ENCODE data around the gene ROR2. TPM values are rescaled to one million over a fixed set of nuclear protein-coding genes. Genes with fewer than 3 reads are reported as not detected.

ROR2 gene
- total RNA-seq, 2 experiments from 2014 or later, result not detected

- H3K4me3 Mint-ChIP-seq, result no peak overlapping the region
- POLR2A ChIA-PET, result no interaction called here
Measured at GRCh38 chr9:91723420-91724067, 226.5 kb downstream of the ROR2 start.

GRCh38 chr9:91720751-91721705 is 229.0 kb downstream of the ROR2 start:
- Mint-ChIP-seq H3K27me3 (peaks cover 63% of the 10 kb centered on the region), H3K4me1 (ENCODE audit: low read depth) (no peaks in the 10 kb centered on the region), H3K27ac (no peak overlapping the region), H3K9me3 (peaks cover 5% of the 10 kb centered on the region), H3K4me3 (no peak overlapping the region), H3K36me3 (ENCODE audit: low read depth) (no peaks in the 10 kb centered on the region)
- H3K9me3 ChIP-seq (ENCODE audit: control insufficient read depth in 1 of 2, insufficient read depth in 1 of 2, low read length in 2 of 2), result peaks cover 6 to 7% of the 10 kb centered on the region in 2 experiments
- H3K4me3 ChIP-seq (ENCODE audit: low read length), result no peak overlapping the region
- CTCF ChIA-PET, result no interaction called here
- ATAC-seq (ENCODE audit: poor library complexity) (no peak), DNase-seq (no peak)
- POLR2A ChIA-PET, result no interaction called here
- no peak overlapping the region for H3K27ac ChIP-seq (ENCODE audit: low read depth in 1 of 2, low read length in 2 of 2)
- no peaks in the 10 kb centered on the region for H3K4me1 ChIP-seq (ENCODE audit: insufficient read depth, low read length)
- no peak for TF ChIP-seq CTCF (IDR thresholded peaks at IDR 0.05)
- intact Hi-C loops (cut with DNase I, micrococcal nuclease), result no loop called here
- H3K36me3 ChIP-seq (ENCODE audit: insufficient read depth, low read length), result no peaks in the 10 kb centered on the region
- peaks cover 13 to 18% of the 10 kb centered on the region in 2 experiments for H3K27me3 ChIP-seq (ENCODE audit: control insufficient read depth in 1 of 2, insufficient read depth in 2 of 2, low read length in 2 of 2)

More at GRCh38 chr9:91723420-91724067, 226.5 kb downstream of the ROR2 start:
- H3K36me3 Mint-ChIP-seq (ENCODE audit: low read depth), result no peaks in the 10 kb centered on the region
- no peaks in the 10 kb centered on the region for H3K9me3 Mint-ChIP-seq
- Histone ChIP-seq H3K4me3 (ENCODE audit: low read length) (no peak overlapping the region), H3K9me3 (ENCODE audit: control insufficient read depth in 1 of 2, insufficient read depth in 1 of 2, low read length in 2 of 2) (no peaks in the 10 kb centered on the region), H3K27ac (ENCODE audit: low read depth in 1 of 2, low read length in 2 of 2) (no peak overlapping the region), H3K27me3 (ENCODE audit: control insufficient read depth in 1 of 2, insufficient read depth in 2 of 2, low read length in 2 of 2) (peaks cover 9 to 14% of the 10 kb centered on the region in 2 experiments), H3K4me1 (ENCODE audit: insufficient read depth, low read length) (no peaks in the 10 kb centered on the region), H3K36me3 (ENCODE audit: insufficient read depth, low read length) (no peaks in the 10 kb centered on the region)
- peaks cover 41% of the 10 kb centered on the region for H3K27me3 Mint-ChIP-seq
- CTCF ChIA-PET, result no interaction called here
- H3K4me1 Mint-ChIP-seq (ENCODE audit: low read depth), result no peaks in the 10 kb centered on the region
- intact Hi-C loops (cut with DNase I, micrococcal nuclease), result no loop called here
- ATAC-seq (ENCODE audit: poor library complexity) (no peak), DNase-seq (no peak)
- no peak overlapping the region for H3K27ac Mint-ChIP-seq
- no peak for TF ChIP-seq CTCF (IDR thresholded peaks at IDR 0.05)

- Histone ChIP-seq H3K9me3 (ENCODE audit: control insufficient read depth in 1 of 2, insufficient read depth in 1 of 2, low read length in 2 of 2) (peaks cover 6 to 7% of the 10 kb centered on the region in 2 experiments), H3K27ac (ENCODE audit: low read depth in 1 of 2, low read length in 2 of 2) (no peak overlapping the region), H3K36me3 (ENCODE audit: insufficient read depth, low read length) (no peaks in the 10 kb centered on the region), H3K4me1 (ENCODE audit: insufficient read depth, low read length) (no peaks in the 10 kb centered on the region), H3K27me3 (ENCODE audit: control insufficient read depth in 1 of 2, insufficient read depth in 2 of 2, low read length in 2 of 2) (peaks cover 16 to 25% of the 10 kb centered on the region in 2 experiments), H3K4me3 (ENCODE audit: low read length) (no peak overlapping the region)
- H3K27ac Mint-ChIP-seq, result no peak overlapping the region
- no peak overlapping the region for H3K4me3 Mint-ChIP-seq
- no peaks in the 10 kb centered on the region for H3K4me1 Mint-ChIP-seq (ENCODE audit: low read depth)
- TF ChIP-seq CTCF (IDR thresholded peaks at IDR 0.05), result no peak
- H3K27me3 Mint-ChIP-seq, result peaks cover 68% of the 10 kb centered on the region
- peaks cover 5% of the 10 kb centered on the region for H3K9me3 Mint-ChIP-seq
- no peaks in the 10 kb centered on the region for H3K36me3 Mint-ChIP-seq (ENCODE audit: low read depth)
- CTCF ChIA-PET, result no interaction called here
- no peak for ATAC-seq (ENCODE audit: poor library complexity)
- intact Hi-C loops (cut with DNase I, micrococcal nuclease), result no loop called here
- DNase-seq, result no peak
- POLR2A ChIA-PET, result no interaction called here
Measured at GRCh38 chr9:91720313-91720712, 229.7 kb downstream of the ROR2 start.

Data from CD4-positive, alpha-beta T cell (primary cell).